OCI-LY7 (cell line): ENCODE results near the gene PTPRJ. TPM values are rescaled to one million over a fixed set of nuclear protein-coding genes. Genes with fewer than 3 reads are reported as not detected.

Experiments
- BruUV-seq: library from RNA; stranded (reverse); fragments of 400-500 nt; replicated peaks from 2 replicates; lab custom pipeline; 2021; lab: Mats Ljungman, UMichigan
- CTCF ChIA-PET: fragments of 300-600 bp; sonication (Branson Sonifier 250); formaldehyde crosslinking; loops from one replicate; lab custom pipeline; 2022; ENCODE audit warnings: antibody characterized with exemption; ENCODE audit not compliant: unreplicated experiment; lab: Charles Lee
- POLR2A ChIA-PET: fragments of 300-600 bp; sonication (Branson Sonifier 250); formaldehyde crosslinking; loops from one replicate; lab custom pipeline; 2022; ENCODE audit warnings: antibody characterized with exemption; lab: Charles Lee
- DNase-seq: peaks from one replicate; pipeline ENCODE4 v3.0.0-alpha.2; 2015; ENCODE audit warnings: low spot score
- H2AFZ ChIP-seq: fragments of 200-600 bp; sonication (generic), shearing (Covaris generic); 2 replicates; pipeline ENCODE4 v1.6.1; 2014; ENCODE audit warnings: mild to moderate bottlenecking, antibody characterized with exemption, low read length, moderate library complexity
- H3K27ac ChIP-seq: fragments of 200-600 bp; sonication (generic); 2 replicates; pipeline ENCODE4 v1.5.1; 2014; ENCODE audit warnings: mixed run types, low read depth, mild to moderate bottlenecking, moderate library complexity, low read length, inconsistent platforms; ENCODE audit not compliant: poor library complexity, severe bottlenecking
- H3K36me3 ChIP-seq: fragments of 200-600 bp; sonication (generic); 2 replicates; pipeline ENCODE4 v1.6.1; 2014; ENCODE audit warnings: mild to moderate bottlenecking, antibody characterized with exemption, low read length, moderate library complexity, mixed read lengths; ENCODE audit not compliant: insufficient read depth
- H3K4me1 ChIP-seq: fragments of 200-600 bp; sonication (generic); 2 replicates; pipeline ENCODE4 v1.5.1; 2014; ENCODE audit warnings: mild to moderate bottlenecking, low read length; ENCODE audit not compliant: insufficient read depth, poor library complexity, severe bottlenecking
- H3K4me2 ChIP-seq: fragments of 200-600 bp; sonication (generic); 2 replicates; pipeline ENCODE4 v1.6.1; 2014; ENCODE audit warnings: mild to moderate bottlenecking, low read length
- H3K4me3 ChIP-seq: fragments of 200-600 bp; sonication (generic); 2 replicates; pipeline ENCODE4 v1.5.1; 2014; ENCODE audit warnings: mild to moderate bottlenecking, low read depth, low read length; ENCODE audit not compliant: poor library complexity, severe bottlenecking
- H3K79me2 ChIP-seq: fragments of 200-600 bp; sonication (generic); 2 replicates; pipeline ENCODE4 v1.6.1; 2016; ENCODE audit warnings: low read depth, mild to moderate bottlenecking, low read length, moderate library complexity, mixed read lengths; ENCODE audit not compliant: insufficient read depth
- H3K9me2 ChIP-seq: fragments of 200-600 bp; sonication (generic); 2 replicates; pipeline ENCODE4 v1.6.1; 2016; ENCODE audit warnings: mild to moderate bottlenecking, low read length, mixed read lengths; ENCODE audit not compliant: insufficient read depth
- H3K9me3 ChIP-seq: fragments of 200-600 bp; sonication (generic); 2 replicates; pipeline ENCODE4 v1.6.1; 2014; ENCODE audit warnings: mild to moderate bottlenecking, mixed run types, low read length, mixed read lengths
- H4K20me1 ChIP-seq: fragments of 200-600 bp; sonication (generic); 2 replicates; pipeline ENCODE4 v1.6.1; 2014; ENCODE audit warnings: mild to moderate bottlenecking, antibody characterized with exemption, low read length, moderate library complexity, mixed read lengths; ENCODE audit not compliant: insufficient read depth
- CTCF ChIP-seq: fragments of 200-600 bp; sonication (generic); conservative IDR thresholded peaks from 2 replicates; pipeline ENCODE4 v1.5.1; 2014; ENCODE audit warnings: mild to moderate bottlenecking, antibody characterized with exemption, low read length, moderate library complexity, mixed read lengths
- EZH2phosphoT487 ChIP-seq: fragments of 200-600 bp; sonication (generic); IDR thresholded peaks from 2 replicates; pipeline ENCODE4 v1.6.1; 2018; ENCODE audit warnings: low read depth, borderline replicate concordance, mild to moderate bottlenecking, mixed run types, antibody characterized with exemption, low read length, moderate library complexity, mixed read lengths
- intact Hi-C: fragments of 100-400 bp; cut with micrococcal nuclease; formaldehyde crosslinking; loops from one replicate; pipeline ENCODE4 v1.10.0; 2022; ENCODE audit not compliant: unreplicated experiment
- total RNA-seq, 2 experiments: library from RNA; depleted of rRNA in 1 of 2; stranded (reverse); fragments of >200 nt in 1 of 2; shearing (Covaris generic) in 1 of 2; gene quantifications; 2 replicates each; pipeline ENCODE4 v1.2.3, GENCODE V29; 2014 to 2022

Gene PTPRJ
- total RNA-seq, 2 experiments from 2014 or later, result 5.4 to 28.3 TPM

DNA sequence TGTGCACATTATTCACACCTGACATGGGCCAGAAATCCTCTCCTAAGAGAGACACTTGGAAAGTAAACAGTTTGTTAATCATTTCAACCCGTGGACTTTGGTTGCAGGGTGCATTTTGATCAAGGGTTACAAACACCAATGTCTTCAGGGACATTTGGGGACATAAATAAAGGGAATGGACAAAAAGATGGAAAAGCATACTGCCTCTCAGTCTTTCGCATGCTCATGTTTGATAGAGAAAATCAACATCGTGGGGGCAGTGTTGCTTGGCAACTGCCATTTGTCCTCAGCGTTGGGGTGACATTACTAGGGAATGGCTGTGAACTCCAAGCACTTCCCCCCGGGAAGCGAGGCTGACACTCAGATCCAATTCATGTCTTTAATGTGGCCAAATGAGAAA is 121.6 kb downstream of the PTPRJ start:
- H3K4me2 ChIP-seq, result no peak overlapping the region
- BruUV-seq, result no TSS peak
- no peaks in the 10 kb centered on the region for H3K79me2 ChIP-seq
- H4K20me1 ChIP-seq, result peaks cover 9% of the 10 kb centered on the region; the same call in 1 of the 2 replicates
- no peaks in the 10 kb centered on the region for H3K36me3 ChIP-seq
- ChIA-PET CTCF (no interaction called here), POLR2A (interaction anchor here (0.7 kb wide), 1 partner anchor 104 kb away, joined by 3 read pairs; no protein-coding TSS in a partner anchor)
- H3K4me3 ChIP-seq, result no peak overlapping the region
- no peak for DNase-seq
- H3K9me3 ChIP-seq, result no peaks in the 10 kb centered on the region
- TF ChIP-seq CTCF (no peak), EZH2phosphoT487 (no peak)
- no peaks in the 10 kb centered on the region for H3K9me2 ChIP-seq
- H3K4me1 ChIP-seq, result peaks cover 69% of the 10 kb centered on the region
- intact Hi-C loops, result no loop called here
- no peak overlapping the region for H3K27ac ChIP-seq
- no peak overlapping the region for H2AFZ ChIP-seq

GRCh38 chr11:48103621-48104567 is 123.5 kb downstream of the PTPRJ start:
- Histone ChIP-seq H3K36me3 (no peaks in the 10 kb centered on the region), H3K9me3 (no peaks in the 10 kb centered on the region), H3K79me2 (peaks cover 8% of the 10 kb centered on the region; the same call in 1 of the 2 replicates), H3K4me3 (no peak overlapping the region), H3K9me2 (no peaks in the 10 kb centered on the region), H2AFZ (no peak overlapping the region), H4K20me1 (peaks cover 9% of the 10 kb centered on the region; the same call in 1 of the 2 replicates), H3K27ac (no peak overlapping the region), H3K4me2 (peak overlapping the region; percentile 91), H3K4me1 (peaks cover 88% of the 10 kb centered on the region)
- DNase-seq, result no peak
- intact Hi-C loops, result no loop called here
- ChIA-PET CTCF (no interaction called here), POLR2A (interaction anchor here (0.5 to 2.3 kb wide), 12 partner anchors 12 to 168 kb away, joined by 3 to 7 read pairs (median 3); no protein-coding TSS in a partner anchor)
- no TSS peak for BruUV-seq
- no peak for TF ChIP-seq CTCF
- no peak for TF ChIP-seq EZH2phosphoT487
